SKM-1 treated with dmso at 0.1 percent for 144 hours (cell line): ENCODE results near the gene PTPRG.

Experiments used
- DNase-seq: peaks from one replicate; lab custom pipeline; 2025; ENCODE audit not compliant: unreplicated experiment; lab: John Stamatoyannopoulos, UW

PTPRG gene

GRCh38 chr3:61884794-61885193 lies 323.4 kb downstream of the PTPRG start:
- DNase-seq = no peak

GRCh38 chr3:61885414-61885813 lies 324.0 kb downstream of the PTPRG start:
- DNase-seq = no peak

GRCh38 chr3:61887206-61887605 lies 325.8 kb downstream of the PTPRG start:
- no peak for DNase-seq

- no peak for DNase-seq
Measured at GRCh38 chr3:61889259-61889658, 327.9 kb downstream of the PTPRG start.

- no peak for DNase-seq
Measured at GRCh38 chr3:61890167-61890566, 328.8 kb downstream of the PTPRG start.

GRCh38 chr3:61890586-61890985 lies 329.2 kb downstream of the PTPRG start:
- DNase-seq = no peak

DNA sequence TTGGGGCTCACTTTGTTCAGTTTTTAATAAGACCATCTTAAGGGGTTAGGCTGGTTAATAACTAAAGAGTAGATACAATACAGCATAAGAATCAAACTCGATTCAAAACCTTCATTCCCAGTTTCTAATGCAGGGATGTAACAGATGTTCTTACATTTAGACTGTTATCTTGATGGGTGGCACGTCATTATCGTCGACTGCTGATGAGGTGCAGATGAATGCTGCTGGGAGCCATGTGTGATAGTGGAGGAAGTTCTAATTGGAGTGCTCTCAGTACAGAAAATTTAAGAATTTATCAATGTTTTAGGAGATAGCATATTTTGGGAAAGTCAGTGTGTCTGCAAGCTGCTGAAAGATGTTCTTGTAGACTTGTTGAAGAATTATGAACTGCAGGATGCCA lies 331.5 kb downstream of the PTPRG start:
- DNase-seq = no peak

- no peak for DNase-seq
Measured at GRCh38 chr3:61893840-61894566, 332.6 kb downstream of the PTPRG start.

- DNase-seq = peak; percentile 92
Measured at GRCh38 chr3:61894988-61895935, 333.9 kb downstream of the PTPRG start.

GRCh38 chr3:61896251-61896650 lies 334.9 kb downstream of the PTPRG start:
- no peak for DNase-seq

GRCh38 chr3:61897848-61898247 lies 336.5 kb downstream of the PTPRG start:
- no peak for DNase-seq

- DNase-seq = no peak
Measured at GRCh38 chr3:61899700-61900462, 338.5 kb downstream of the PTPRG start.

DNA sequence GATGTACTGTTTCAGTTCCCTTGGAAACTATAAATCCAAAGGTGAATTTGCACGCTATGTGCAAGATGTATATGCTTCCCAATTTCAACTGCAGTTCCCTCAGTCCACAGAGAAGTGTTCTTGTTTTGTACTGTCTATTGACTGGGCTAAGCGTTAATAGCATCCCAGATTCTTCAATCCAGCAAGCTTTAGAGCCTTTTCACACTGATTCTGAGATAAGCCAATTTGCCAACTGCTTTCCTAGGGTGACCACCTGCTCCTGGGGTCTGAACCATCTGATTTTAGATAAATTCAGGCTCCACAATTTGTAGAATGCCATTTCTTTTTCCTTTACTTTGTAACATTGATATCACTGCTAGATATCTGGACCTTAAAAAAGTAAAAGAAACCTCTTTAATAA lies 340.1 kb downstream of the PTPRG start:
- no peak for DNase-seq

DNA sequence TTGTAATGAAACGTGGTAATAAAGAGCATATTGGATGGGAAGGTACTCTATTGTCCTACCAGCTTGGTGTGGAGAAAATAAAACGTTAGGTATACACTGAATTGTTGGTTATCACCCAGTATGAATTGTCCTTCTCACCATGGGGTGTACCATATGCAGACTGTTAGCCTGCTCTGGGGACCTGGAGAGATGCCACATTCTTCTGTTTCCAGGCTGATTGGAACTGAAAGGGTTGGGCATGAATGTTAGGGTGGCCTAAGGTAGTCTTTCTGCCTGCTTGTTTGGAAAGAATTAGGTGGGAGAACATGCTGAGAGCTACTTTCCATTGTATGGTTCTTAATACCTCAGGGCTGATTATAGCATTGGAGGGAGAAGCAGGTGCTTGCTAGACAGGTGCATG lies 340.6 kb downstream of the PTPRG start:
- DNase-seq = no peak

GRCh38 chr3:61903074-61903473 lies 341.7 kb downstream of the PTPRG start:
- no peak for DNase-seq

DNA sequence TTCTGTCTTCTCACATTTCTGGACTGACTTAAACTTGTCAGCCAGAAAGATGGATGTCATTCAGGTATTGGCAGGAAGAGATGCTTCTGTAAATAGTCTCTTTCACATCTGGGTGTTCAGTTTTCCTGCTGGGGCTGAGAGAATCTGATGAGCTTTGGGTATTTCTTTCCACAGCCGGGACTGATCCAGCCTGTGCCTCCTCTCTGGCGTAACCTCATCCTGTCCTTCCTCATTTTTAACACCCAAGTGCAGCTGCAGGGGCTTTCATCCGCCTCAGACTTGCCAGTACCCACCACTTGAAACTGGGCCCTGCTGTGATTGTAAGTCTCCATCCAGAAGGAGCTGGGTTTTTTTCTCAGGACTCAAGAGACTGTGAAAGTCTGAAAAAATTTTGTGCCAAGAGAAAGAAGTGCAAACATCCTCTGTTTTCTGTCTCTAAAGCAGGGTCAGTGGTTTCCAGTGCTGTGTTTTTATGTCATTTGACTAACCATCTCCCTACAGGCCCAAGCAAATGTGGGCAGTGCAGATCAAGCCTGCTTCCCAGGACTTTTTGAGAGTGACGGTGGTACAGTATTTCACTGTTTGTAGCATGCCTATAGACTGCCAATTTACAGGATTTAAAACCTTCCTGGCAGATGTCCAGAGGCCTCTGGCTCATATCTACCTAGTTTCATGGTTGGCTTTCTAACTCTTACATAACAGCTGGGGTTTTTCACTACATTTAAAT lies 342.7 kb downstream of the PTPRG start:
- no peak for DNase-seq

- no peak for DNase-seq
Measured at GRCh38 chr3:61907210-61907795, 345.9 kb downstream of the PTPRG start.

DNA sequence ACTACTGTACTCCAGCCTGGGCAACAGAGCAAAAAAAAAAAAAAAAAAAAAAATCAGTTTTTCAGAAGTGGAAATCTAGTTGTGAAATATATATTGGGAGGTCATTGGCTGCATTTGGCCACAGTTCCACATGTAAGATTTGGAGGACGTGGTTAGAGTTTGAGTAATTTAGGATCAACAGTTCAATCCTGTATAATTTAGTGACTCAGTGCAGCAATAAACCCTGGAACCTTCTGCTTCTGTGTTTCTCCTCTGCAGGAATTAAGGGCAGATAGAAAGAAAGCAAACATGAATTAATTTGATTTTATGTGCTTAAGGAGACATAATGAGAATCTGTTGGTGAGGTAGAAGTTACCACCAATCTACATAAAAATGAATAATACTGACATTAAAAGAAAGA lies 347.0 kb downstream of the PTPRG start:
- DNase-seq = peak; percentile 28

DNA sequence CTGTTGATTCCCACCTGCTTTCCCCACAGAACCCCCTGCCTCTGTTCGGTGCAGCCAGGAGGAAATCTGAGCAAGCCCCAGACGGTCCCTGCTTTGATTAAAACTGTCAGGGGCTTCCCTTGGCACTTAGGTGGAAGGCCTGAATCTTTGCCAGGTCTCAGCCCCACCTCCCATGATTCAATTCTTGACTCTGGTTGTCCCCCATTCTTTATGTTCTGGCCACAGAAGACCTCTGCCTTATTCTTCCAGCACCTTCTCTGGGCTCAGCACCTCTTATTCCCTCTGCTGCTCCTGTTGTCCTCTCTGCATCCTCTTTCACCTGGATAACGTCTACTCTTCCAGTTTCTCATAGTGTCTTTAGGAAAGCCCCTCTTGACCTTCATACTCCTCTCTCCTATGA lies 349.4 kb downstream of the PTPRG start:
- no peak for DNase-seq

GRCh38 chr3:61912158-61912557 lies 350.8 kb downstream of the PTPRG start:
- no peak for DNase-seq
